Kidney (tissue), 14 donors: Measurements from ENCODE around the gene ZC3HAV1. TPM values are rescaled to one million over a fixed set of nuclear protein-coding genes. Genes with fewer than 3 reads are reported as not detected.

Experiments used
- DNase-seq, 5 donors: peaks; one replicate each; pipeline ENCODE4 v3.0.0-alpha.2; 2013 to 2020
- FAIRE-seq: peaks from 2 replicates; lab custom pipeline; 2012; peaks lifted over from hg19 to GRCh38; lab: Jason Lieb, UNC
- H3K27ac ChIP-seq, 2 donors: one replicate each; pipeline ENCODE4 v1.7.0; 2013; ENCODE audit warnings: low read depth in 2 of 2, low read length in 2 of 2, inconsistent platforms in 1 of 2
- H3K27me3 ChIP-seq: one replicate; pipeline ENCODE4 v1.7.1; 2013; ENCODE audit warnings: low read length, inconsistent platforms; ENCODE audit not compliant: control insufficient read depth, insufficient read depth
- H3K36me3 ChIP-seq, 3 donors: one replicate each; pipeline versions ENCODE4 v1.7.0 to v1.7.1; 2013; ENCODE audit warnings: low read length in 3 of 3, control low read depth in 1 of 3, inconsistent platforms in 1 of 3; ENCODE audit not compliant: insufficient read depth in 3 of 3, control insufficient read depth in 2 of 3
- H3K4me1 ChIP-seq, 3 donors: one replicate each; pipeline versions ENCODE4 v1.7.0 to v1.7.1; 2013; ENCODE audit warnings: low read length in 3 of 3, inconsistent platforms in 1 of 3, low read depth in 1 of 3; ENCODE audit not compliant: control insufficient read depth in 2 of 3, insufficient read depth in 2 of 3
- H3K4me3 ChIP-seq, 3 donors: one replicate each; pipeline versions ENCODE4 v1.7.0 to v1.8.1; 2013; ENCODE audit warnings: low read length in 3 of 3, control low read depth in 1 of 3, inconsistent platforms in 1 of 3
- H3K9ac ChIP-seq, 3 donors: one replicate each; pipeline versions ENCODE4 v1.7.0 to v1.7.1; 2013; ENCODE audit warnings: low read length in 3 of 3, control low read depth in 1 of 3, inconsistent platforms in 1 of 3
- H3K9me3 ChIP-seq, 3 donors: one replicate each; pipeline versions ENCODE4 v1.7.0 to v1.7.1; 2013; ENCODE audit warnings: low read length in 3 of 3, control low read depth in 1 of 3, inconsistent platforms in 1 of 3; ENCODE audit not compliant: control insufficient read depth in 2 of 3, insufficient read depth in 1 of 3
- intact Hi-C: fragments of 100-400 bp; cut with DNase I; formaldehyde crosslinking; loops from one replicate; pipeline ENCODE4 v1.11.1; 2022
- polyA plus RNA-seq: library from polyadenylated mRNA; stranded (reverse); fragments of 350-450 nt; fragmentation: Illumina TruSeq; extraction: RNeasy Lipid Tissue Mini Kit (QIAGEN cat#74804); gene quantifications from one replicate; pipeline ENCODE4 v1.2.3, GENCODE V29; 2014; ENCODE audit warnings: low read depth, low replicate concordance; ENCODE audit not compliant: insufficient read depth
- total RNA-seq: library from RNA; stranded (reverse); fragmentation: NEBNext Ultra II Directional; extraction: Animal tissue kit (Norgen Biotek cat#: 25700); gene quantifications from one replicate; pipeline ENCODE4 v1.2.1, GENCODE V29; 2021
- TF ChIP-seq, protein P1 (sequence below): IDR thresholded peaks from 3 replicates; pipeline ENCODE4 v1.5.1; 2012; ENCODE audit warnings: mild to moderate bottlenecking, moderate library complexity, borderline replicate concordance; ENCODE audit not compliant: insufficient read depth; ENCODE audit errors: extremely low read depth
- donor health status: control.
- donor health status: control.
- donor health status: control.
- donor health status: control.
- donor health status: control.
- donor health status: DM: yes; HTN: yes; CAD: no.
- donor health status: Normal renal cell carcinoma (clear cell type).

The ZC3HAV1 gene
- total and polyA plus RNA-seq, 2 donors from 2014 or later: 11.1 to 40.2 TPM

DNA sequence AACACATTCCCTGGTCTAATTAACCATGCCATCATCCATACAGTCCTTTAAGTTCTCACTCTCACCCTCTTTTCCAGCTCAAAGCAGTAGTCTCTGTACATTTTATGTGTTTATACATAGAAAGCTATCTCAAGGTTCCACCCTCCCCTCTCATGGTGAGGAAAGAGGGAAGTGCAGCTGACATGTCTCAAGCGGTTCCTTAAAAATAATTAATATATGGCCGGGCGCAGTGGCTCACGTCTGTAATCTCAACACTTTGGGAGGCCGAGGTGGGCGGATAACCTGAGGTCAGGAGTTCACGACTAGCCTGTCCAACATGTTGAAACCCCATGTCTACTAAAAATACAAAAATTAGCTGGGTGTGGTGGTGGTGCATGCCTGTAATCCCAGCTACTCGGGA, 36.7 kb downstream of the ZC3HAV1 start:
- H3K9ac ChIP-seq: no peak overlapping the region
- DNase-seq: no peak
- no peak overlapping the region for H3K4me3 ChIP-seq
- peaks cover 2 to 38% (median 30%) of the 10 kb centered on the region in 3 donors for H3K36me3 ChIP-seq
- H3K27ac ChIP-seq: no peak overlapping the region
- no peak for FAIRE-seq
- intact Hi-C loops: no loop called here
- H3K4me1 ChIP-seq: no peaks in the 10 kb centered on the region
- TF ChIP-seq, protein P1, sequence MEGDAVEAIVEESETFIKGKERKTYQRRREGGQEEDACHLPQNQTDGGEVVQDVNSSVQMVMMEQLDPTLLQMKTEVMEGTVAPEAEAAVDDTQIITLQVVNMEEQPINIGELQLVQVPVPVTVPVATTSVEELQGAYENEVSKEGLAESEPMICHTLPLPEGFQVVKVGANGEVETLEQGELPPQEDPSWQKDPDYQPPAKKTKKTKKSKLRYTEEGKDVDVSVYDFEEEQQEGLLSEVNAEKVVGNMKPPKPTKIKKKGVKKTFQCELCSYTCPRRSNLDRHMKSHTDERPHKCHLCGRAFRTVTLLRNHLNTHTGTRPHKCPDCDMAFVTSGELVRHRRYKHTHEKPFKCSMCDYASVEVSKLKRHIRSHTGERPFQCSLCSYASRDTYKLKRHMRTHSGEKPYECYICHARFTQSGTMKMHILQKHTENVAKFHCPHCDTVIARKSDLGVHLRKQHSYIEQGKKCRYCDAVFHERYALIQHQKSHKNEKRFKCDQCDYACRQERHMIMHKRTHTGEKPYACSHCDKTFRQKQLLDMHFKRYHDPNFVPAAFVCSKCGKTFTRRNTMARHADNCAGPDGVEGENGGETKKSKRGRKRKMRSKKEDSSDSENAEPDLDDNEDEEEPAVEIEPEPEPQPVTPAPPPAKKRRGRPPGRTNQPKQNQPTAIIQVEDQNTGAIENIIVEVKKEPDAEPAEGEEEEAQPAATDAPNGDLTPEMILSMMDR: no peak
- H3K9me3 ChIP-seq: no peaks in the 10 kb centered on the region
- H3K27me3 ChIP-seq: no peaks in the 10 kb centered on the region

DNA sequence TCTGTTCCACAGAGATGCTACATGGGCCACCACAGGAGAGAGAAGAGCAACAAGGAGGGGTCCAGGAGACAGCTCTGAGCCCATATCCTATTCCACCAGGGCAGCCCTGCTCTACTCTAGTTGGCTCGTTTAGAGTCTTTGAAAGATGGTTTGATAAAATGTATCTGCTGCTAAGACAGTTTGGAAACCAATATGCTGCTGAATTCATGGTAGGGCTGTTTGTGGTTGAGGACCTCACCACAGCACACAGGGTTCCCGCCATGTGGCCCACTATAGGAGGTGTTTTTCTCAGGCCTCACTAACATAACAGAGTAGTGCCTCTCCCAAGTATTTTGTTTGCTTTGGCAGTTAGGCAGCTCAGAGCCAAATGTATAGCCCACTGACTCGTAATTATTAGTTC, 37.8 kb downstream of the ZC3HAV1 start:
- H3K27ac ChIP-seq: no peak overlapping the region
- TF ChIP-seq, protein P1: no peak
- no peak overlapping the region for H3K4me3 ChIP-seq
- no peaks in the 10 kb centered on the region for H3K9me3 ChIP-seq
- intact Hi-C loops: no loop called here
- FAIRE-seq (no peak), DNase-seq (no peak)
- no peaks in the 10 kb centered on the region for H3K27me3 ChIP-seq
- H3K36me3 ChIP-seq: peaks cover 2 to 30% (median 28%) of the 10 kb centered on the region in 3 donors
- no peak overlapping the region for H3K9ac ChIP-seq
- no peaks in the 10 kb centered on the region for H3K4me1 ChIP-seq

DNA sequence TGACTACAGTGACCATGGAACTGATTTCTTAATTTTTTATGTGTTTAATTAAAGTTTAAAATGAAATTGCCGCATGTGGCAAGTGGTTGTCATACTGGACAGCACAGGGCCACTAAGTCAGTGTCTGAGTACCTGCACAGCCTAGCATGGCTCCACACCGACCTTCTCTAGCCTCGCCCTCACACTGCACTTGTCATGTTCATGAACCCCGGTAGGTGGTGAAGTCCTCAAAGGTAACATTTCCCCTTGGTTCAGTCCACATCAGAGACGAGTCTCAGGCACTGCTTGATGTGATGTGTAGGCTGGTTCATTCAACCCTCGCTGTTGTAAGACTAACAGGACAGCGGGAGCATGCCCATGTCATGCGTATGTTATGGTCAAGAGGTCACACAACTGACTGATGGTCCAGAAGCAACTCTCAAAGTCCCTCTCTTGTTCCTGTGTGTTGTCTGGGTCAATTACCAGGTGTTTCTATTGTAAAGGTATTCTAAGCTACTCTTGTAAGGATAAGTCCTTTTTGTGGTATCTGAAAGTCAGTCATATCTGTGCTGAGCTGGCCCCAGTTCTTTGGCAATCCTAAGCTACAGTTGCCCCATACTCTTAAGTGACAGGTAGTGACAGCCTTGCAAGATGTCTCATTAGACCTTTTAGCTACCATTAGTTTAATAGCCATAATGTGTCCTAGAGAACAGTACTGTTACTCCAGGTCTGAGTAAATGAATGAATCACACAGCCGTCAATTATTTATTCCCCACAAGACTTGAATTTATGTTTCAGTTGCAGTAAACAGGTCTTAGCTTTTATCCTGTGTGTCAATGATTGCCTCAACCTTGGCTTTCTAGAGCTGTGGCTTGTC, 40.7 kb downstream of the ZC3HAV1 start:
- Histone ChIP-seq H3K36me3 (peaks cover 2 to 37% (median 26%) of the 10 kb centered on the region in 3 donors), H3K9ac (no peak overlapping the region)
- no peak for FAIRE-seq

More for the DNA sequence above, 40.7 kb downstream of the ZC3HAV1 start:
- TF ChIP-seq, protein P1: no peak
- Histone ChIP-seq H3K9me3 (no peaks in the 10 kb centered on the region), H3K4me3 (no peak overlapping the region), H3K4me1 (no peaks in the 10 kb centered on the region), H3K27me3 (no peaks in the 10 kb centered on the region), H3K27ac (no peak overlapping the region)
- intact Hi-C loops: no loop called here
- DNase-seq: no peak
